ENCODE data around the gene FCMR.

- TF ChIP-seq POLR2AphosphoS5 (IDR thresholded peaks at IDR 0.05) (no peak), CTCF (IDR thresholded peaks at IDR 0.05) (no peak), POLR2A (IDR thresholded peaks at IDR 0.05; ENCODE audit: low read depth) (no peak)
These were observed 25.5 kb downstream of the FCMR start for GRCh38 chr1:206896261-206896660.
